ENCODE results near the gene CCNI2.

Gene CCNI2

DNA sequence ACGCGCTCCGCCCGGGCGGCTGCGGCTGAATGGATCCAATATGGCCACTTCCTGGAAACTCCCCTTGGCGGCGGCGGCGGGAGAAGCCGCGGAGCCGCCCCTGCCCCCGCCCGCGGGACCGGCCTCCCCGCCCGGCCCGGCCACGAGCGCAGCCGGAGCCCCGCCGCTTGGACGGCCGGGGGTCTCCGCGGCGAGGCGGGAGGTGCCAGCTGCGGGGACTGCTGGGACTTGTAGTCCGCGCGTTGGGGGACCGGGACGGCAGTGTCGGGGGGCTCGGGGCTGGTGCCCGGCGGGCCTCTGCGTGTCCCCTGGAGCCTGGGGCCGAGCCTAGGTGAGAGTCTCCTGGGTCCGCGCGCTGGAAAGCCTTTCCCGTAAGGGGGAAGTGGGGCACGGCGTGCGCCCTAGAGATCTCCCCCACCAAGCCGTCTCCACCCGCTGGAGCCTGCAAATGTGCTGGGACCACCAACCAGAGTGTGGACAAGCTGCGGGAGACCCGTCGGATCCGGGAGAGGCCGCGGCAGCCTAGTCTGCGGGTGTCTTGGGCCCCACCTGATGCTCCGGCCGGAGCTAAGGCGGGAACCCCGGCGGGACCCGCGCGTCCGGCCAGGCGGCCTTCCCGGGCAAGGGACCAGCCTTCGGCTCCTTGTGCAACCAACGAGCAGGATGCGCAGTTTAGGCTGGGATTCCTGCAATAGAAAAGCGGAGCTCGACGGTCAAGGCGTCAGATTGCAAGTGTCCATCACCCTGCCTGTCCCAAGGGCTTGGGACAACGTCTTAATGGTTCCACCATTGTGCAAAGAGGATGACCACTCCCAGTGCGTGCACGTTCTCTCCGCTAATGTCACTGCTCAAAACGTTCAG is 30.2 kb downstream of the CCNI2 start, which contains the start of gene SEPTIN8:
Gene SEPTIN8, minus strand, starts transcription at position 31 of the 861 bp plus-strand sequence. CDS start 102 bp downstream, outside the sequence.
- Mint-ChIP-seq H3K27ac (peak within 1 kb of the TSS; percentile 26), H3K4me1 (ENCODE audit: low read depth) (peaks cover 31% of the 10 kb centered on the region), H3K36me3 (ENCODE audit: low read depth) (no peaks in the 10 kb centered on the region), H3K9me3 (no peaks in the 10 kb centered on the region), H3K4me3 (peak within 1 kb of the TSS; percentile 81), H3K27me3 (ENCODE audit: low read depth) (peaks cover 56% of the 10 kb centered on the region)

DNA sequence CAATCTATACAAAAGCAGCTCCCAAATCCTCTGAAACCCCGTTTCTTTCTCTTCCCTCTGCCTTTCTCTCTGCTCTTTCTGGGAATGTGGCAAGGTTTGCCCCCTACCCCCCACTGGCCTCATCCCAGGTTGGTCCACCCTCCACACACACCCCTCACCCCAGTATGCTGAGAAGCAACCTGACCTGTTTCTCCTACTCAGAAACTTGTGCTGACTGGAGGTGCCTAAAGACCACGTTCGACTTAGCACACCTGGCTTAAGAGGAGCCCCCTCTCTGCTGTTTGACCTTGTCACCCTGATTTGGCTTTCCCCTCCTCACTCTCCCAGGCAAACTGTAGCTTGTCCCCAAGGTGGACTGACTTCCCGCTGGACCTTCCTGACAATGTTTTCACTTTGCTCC is 30.9 kb downstream of the CCNI2 start:
- Mint-ChIP-seq H3K4me3 (peak overlapping the region; percentile 81), H3K27me3 (ENCODE audit: low read depth) (peaks cover 59% of the 10 kb centered on the region), H3K36me3 (ENCODE audit: low read depth) (no peaks in the 10 kb centered on the region), H3K9me3 (no peaks in the 10 kb centered on the region), H3K27ac (peak overlapping the region; percentile 23), H3K4me1 (ENCODE audit: low read depth) (peaks cover 31% of the 10 kb centered on the region)

DNA sequence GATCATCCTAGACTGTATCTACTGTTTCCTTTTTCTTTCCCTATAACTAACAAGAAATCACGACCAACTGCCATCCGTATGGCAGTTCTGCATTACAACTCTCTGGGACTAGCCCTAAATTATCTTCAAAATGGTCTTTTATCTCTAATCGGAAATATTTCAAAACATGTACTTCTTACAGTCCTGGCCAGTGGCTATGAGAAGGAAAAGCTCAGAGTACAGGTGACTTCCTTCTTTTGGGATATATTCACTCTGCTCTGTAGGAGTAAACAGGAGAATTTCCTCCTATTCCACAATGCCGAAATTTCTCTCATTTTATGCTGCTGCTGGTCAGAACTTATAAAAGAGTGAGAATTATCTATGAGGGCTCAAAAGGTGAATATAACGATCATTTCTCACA is 31.6 kb downstream of the CCNI2 start:
- Mint-ChIP-seq H3K4me3 (peak overlapping the region; percentile 11), H3K4me1 (ENCODE audit: low read depth) (peaks cover 31% of the 10 kb centered on the region), H3K27me3 (ENCODE audit: low read depth) (peaks cover 59% of the 10 kb centered on the region), H3K36me3 (ENCODE audit: low read depth) (no peaks in the 10 kb centered on the region), H3K9me3 (no peaks in the 10 kb centered on the region), H3K27ac (no peak overlapping the region)

DNA sequence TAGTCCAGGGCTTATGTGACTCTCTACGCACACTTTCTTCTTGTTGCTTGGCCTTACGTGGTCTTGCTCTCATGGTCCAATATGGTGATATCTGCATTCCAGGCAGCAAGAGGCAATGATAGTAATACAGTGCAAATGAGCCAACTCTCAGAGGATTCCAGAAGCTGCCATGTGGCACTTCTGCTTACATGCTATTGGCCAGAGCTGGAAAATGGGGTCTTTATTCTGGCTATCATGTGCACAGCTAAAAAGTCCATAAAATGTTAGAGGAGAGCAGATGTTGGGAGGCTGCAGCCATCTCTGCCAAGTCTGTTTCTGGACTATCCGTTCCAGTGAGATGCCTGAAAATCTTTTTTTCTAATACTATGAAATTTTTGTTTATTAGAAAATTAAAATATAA is 32.7 kb downstream of the CCNI2 start:
- Mint-ChIP-seq H3K4me3 (no peak overlapping the region), H3K27ac (no peak overlapping the region), H3K4me1 (ENCODE audit: low read depth) (peaks cover 26% of the 10 kb centered on the region), H3K27me3 (ENCODE audit: low read depth) (peaks cover 59% of the 10 kb centered on the region), H3K9me3 (no peaks in the 10 kb centered on the region), H3K36me3 (ENCODE audit: low read depth) (no peaks in the 10 kb centered on the region)

DNA sequence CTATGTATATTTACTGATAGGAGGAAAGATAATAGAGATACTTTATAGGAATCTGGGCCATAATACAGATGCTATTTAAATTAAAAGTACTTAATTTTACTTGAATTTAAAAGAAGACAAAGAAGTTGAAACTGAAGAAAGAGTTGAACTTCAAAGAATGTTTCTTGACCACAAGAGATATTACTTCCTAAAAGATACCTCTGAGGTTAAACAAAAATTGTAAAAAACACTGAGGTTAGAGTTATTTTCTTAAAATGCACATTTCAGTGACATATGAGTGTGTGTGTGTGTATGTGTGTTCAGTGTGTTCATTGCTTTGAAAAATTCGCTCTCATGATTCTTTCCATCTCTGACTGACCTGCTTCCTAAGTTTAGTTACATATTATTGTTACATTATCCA is 33.4 kb downstream of the CCNI2 start:
- H3K4me1 Mint-ChIP-seq (ENCODE audit: low read depth), result peaks cover 24% of the 10 kb centered on the region
- H3K27ac Mint-ChIP-seq, result no peak overlapping the region
- no peaks in the 10 kb centered on the region for H3K36me3 Mint-ChIP-seq (ENCODE audit: low read depth)
- no peaks in the 10 kb centered on the region for H3K9me3 Mint-ChIP-seq
- no peak overlapping the region for H3K4me3 Mint-ChIP-seq
- H3K27me3 Mint-ChIP-seq (ENCODE audit: low read depth), result peaks cover 55% of the 10 kb centered on the region

DNA sequence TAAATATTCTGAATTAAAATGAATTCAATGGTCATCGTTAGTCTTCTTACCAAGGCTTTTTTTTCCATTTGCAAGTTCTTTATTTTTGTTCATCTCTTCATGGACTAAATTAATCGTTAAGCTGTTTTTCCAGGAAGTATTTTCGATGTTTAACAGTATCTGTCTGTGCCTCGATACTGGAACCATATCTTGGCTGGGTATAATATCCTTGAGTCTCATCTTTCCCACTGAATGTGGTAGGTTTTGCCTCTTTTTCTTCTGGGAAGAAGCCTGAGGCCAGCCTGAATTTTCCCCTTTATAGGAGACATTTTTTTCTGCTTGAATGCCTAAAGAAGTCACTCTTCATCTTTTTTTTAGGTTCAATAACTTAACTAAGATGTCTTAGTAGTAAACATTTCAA is 33.8 kb downstream of the CCNI2 start:
- H3K4me3 Mint-ChIP-seq, result no peak overlapping the region
- H3K4me1 Mint-ChIP-seq (ENCODE audit: low read depth), result peaks cover 24% of the 10 kb centered on the region

DNA sequence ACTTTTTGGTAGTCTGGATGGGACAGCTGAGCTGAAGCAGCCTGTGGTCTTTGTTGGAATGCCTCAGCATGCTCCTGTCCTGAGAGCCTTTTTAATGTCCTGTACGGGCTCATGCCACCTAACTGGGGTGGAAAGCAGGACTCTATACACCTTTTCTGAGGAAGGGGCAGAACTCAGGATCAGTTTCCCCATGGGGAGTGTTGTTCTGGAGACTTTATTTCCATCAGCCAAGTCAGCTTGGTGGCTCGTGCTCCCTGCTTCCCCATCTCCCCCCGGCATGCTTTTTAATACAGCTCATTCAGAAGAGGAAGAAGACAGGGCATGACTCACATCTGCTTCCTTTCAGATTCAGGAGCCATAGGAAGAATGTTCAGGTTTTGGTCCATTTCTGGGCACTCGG is 34.9 kb downstream of the CCNI2 start:
- Mint-ChIP-seq H3K27ac (no peak overlapping the region), H3K9me3 (no peaks in the 10 kb centered on the region), H3K36me3 (ENCODE audit: low read depth) (no peaks in the 10 kb centered on the region), H3K4me3 (no peak overlapping the region), H3K27me3 (ENCODE audit: low read depth) (peaks cover 55% of the 10 kb centered on the region), H3K4me1 (ENCODE audit: low read depth) (peaks cover 22% of the 10 kb centered on the region)

More for the DNA sequence above, 33.8 kb downstream of the CCNI2 start:
- Mint-ChIP-seq H3K36me3 (ENCODE audit: low read depth) (no peaks in the 10 kb centered on the region), H3K27me3 (ENCODE audit: low read depth) (peaks cover 52% of the 10 kb centered on the region), H3K27ac (no peak overlapping the region), H3K9me3 (no peaks in the 10 kb centered on the region)

DNA sequence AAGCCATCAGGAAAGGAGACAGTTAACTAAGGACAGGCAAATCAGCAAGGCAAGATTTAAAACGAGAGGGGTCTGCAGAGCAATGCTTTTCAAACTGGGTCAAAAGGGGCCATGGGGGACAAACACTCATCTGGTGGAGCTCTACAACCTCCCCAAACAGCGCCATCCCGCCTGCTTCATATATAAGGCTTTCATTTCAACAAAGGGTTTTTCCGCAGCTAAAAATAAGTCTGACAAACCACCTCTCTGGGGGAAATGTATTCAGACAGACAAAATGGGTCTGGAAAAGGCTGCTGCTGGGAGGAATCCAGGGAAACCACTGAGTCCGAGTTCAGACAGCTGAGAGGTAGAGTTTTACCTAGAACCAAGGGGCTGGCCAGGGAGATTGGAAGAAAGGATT is 38.1 kb downstream of the CCNI2 start:
- H3K27me3 Mint-ChIP-seq (ENCODE audit: low read depth), result peaks cover 32% of the 10 kb centered on the region
- no peak overlapping the region for H3K4me3 Mint-ChIP-seq
- no peak overlapping the region for H3K27ac Mint-ChIP-seq
- H3K4me1 Mint-ChIP-seq (ENCODE audit: low read depth), result peaks cover 8% of the 10 kb centered on the region
- H3K36me3 Mint-ChIP-seq (ENCODE audit: low read depth), result no peaks in the 10 kb centered on the region
- no peaks in the 10 kb centered on the region for H3K9me3 Mint-ChIP-seq

DNA sequence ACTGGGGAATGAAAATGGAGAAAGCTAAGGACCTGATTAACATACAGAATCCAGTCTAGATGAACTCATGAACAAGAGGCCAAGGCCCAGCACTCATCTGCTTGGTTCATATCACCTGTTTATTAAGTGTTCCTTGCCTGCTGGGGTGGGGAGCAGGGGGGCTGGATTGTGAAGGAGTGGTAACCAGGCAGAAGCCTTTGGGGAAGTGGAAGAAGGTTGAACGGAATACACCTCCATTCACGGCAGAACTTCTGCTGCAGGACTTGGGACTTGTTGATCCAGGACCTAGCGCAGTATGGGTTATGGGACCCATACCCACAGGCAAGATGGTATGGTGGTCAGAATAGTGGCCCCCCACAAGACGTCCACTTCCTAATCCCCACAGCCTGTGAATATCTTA is 38.6 kb downstream of the CCNI2 start:
- H3K4me3 Mint-ChIP-seq, result no peak overlapping the region
- H3K9me3 Mint-ChIP-seq, result no peaks in the 10 kb centered on the region
- no peaks in the 10 kb centered on the region for H3K36me3 Mint-ChIP-seq (ENCODE audit: low read depth)
- H3K27me3 Mint-ChIP-seq (ENCODE audit: low read depth), result peaks cover 30% of the 10 kb centered on the region
- H3K27ac Mint-ChIP-seq, result no peak overlapping the region
- peaks cover 6% of the 10 kb centered on the region for H3K4me1 Mint-ChIP-seq (ENCODE audit: low read depth)

DNA sequence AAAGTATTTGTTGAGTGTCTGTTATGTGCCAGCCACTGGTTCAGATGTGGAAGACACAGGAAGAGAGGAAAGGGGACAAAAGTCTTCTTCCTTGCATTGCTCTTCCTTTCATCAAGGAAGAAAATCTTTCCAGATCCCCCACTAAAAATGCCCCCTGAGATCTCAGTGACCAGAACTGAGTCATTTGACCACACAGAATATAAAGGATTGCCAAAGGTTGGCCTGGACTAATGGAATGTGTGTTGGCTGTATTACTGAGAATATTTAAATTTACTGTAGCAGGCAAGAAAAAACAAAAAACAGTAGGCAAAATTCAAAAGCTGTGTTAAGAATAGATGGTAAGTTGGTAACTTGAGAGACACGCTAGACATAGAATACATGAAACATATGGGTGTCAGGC is 39.9 kb downstream of the CCNI2 start:
- no peak overlapping the region for H3K27ac Mint-ChIP-seq
- peaks cover 23% of the 10 kb centered on the region for H3K27me3 Mint-ChIP-seq (ENCODE audit: low read depth)
- no peak overlapping the region for H3K4me3 Mint-ChIP-seq
- no peaks in the 10 kb centered on the region for H3K36me3 Mint-ChIP-seq (ENCODE audit: low read depth)
- H3K4me1 Mint-ChIP-seq (ENCODE audit: low read depth), result peaks cover 6% of the 10 kb centered on the region
- H3K9me3 Mint-ChIP-seq, result no peaks in the 10 kb centered on the region

DNA sequence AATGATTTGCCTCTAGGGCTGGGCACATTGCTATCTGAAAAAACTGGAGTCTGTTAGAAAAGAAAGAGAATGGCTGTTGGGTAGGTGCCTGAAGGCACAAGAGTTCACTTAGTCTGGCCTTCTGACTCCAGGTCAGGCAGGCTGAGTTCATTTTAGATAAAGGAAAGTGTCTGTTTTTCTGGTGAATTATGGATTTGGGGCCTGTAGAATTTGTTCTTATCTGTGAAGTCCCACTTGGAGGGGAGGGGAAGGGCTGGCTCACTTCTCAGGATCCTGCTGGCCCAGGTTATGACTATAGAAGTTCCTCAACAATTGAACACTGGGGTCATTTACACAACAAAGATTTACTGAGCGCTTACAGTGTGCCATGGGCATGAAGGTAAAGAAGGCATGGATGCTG is 41.3 kb downstream of the CCNI2 start:
- peaks cover 7% of the 10 kb centered on the region for H3K4me1 Mint-ChIP-seq (ENCODE audit: low read depth)
- no peak overlapping the region for H3K27ac Mint-ChIP-seq
- H3K27me3 Mint-ChIP-seq (ENCODE audit: low read depth), result peaks cover 24% of the 10 kb centered on the region
- no peaks in the 10 kb centered on the region for H3K36me3 Mint-ChIP-seq (ENCODE audit: low read depth)
- H3K9me3 Mint-ChIP-seq, result no peaks in the 10 kb centered on the region
- no peak overlapping the region for H3K4me3 Mint-ChIP-seq

DNA sequence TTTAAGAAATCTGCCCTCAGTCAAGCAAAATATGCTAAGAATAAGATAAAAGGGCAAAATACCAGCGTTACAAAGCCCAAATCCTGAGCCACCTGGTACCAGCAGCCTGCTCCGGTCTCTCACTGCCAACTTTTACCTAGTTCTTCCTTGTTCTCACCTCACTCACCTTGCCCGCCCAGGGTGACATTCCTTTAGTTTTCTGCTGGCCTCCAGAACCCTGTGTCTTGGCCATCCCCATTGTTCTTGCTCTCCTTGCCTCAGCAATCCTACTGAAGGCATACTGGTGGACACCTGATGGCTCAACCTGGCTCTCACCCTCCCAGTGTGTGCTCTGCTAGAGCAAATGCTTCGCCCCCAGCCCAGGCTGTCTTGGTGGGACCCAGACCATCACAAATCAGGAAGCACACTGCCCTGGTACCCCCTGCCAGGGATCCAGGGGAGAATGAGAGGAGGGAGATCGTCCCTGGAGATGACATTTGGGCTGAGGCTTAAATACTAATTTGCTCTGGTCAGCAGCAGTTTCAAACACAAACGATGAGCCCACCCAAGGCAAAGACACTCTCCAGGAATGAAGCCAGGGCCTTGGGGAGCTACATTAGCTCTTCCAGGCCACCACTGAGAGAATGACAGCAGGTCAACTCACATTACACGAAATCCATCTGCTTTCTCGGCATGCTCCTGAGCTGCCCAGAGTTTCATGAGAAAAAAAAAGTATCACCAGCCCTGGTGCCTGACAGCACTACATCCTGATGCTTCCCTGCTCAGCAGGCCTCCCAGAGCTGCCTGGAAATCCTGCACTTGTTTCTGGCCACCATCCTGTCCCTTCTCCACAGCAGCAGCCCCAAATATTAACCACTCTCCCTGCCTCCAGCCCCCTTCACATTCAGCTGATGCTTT is 42.0 kb downstream of the CCNI2 start:
- Mint-ChIP-seq H3K27me3 (ENCODE audit: low read depth) (peaks cover 26% of the 10 kb centered on the region), H3K36me3 (ENCODE audit: low read depth) (no peaks in the 10 kb centered on the region), H3K9me3 (no peaks in the 10 kb centered on the region), H3K4me1 (ENCODE audit: low read depth) (peaks cover 7% of the 10 kb centered on the region), H3K27ac (no peak overlapping the region), H3K4me3 (no peak overlapping the region)

DNA sequence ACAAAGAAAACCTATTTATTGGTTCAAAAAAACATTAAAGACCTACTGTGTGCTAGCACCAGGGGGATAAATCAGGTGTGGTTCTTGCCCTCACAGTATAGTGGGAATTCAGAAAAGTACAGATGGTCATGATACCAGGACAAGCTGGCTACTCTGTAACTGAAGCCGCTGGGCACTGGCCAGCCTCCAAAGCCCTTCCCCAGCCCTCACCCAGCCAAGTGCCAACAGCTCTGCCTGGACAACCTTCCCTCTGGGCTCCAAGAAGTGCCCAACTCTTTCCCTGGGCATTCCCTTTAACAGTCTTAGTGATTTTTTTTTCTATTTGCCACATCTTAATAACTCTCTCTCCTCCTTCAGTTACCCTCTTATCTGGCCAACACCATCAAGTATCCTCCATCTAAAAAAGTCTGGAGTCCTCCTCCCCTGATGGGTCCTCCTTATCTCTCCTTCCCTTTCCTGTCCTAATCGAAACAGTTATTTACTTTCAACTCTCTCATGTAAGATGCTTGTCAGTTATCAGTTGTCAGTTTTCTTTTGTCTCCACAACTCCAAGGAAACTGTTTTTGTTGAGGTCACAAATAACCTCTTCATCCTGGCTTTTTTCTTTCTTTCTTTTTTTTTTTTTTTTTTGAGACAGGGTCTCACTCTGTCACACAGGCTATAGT is 43.1 kb downstream of the CCNI2 start:
- H3K4me1 Mint-ChIP-seq (ENCODE audit: low read depth), result peaks cover 4% of the 10 kb centered on the region
- peaks cover 24% of the 10 kb centered on the region for H3K27me3 Mint-ChIP-seq (ENCODE audit: low read depth)
- H3K9me3 Mint-ChIP-seq, result no peaks in the 10 kb centered on the region
- no peak overlapping the region for H3K27ac Mint-ChIP-seq
- H3K4me3 Mint-ChIP-seq, result no peak overlapping the region
- H3K36me3 Mint-ChIP-seq (ENCODE audit: low read depth), result no peaks in the 10 kb centered on the region

DNA sequence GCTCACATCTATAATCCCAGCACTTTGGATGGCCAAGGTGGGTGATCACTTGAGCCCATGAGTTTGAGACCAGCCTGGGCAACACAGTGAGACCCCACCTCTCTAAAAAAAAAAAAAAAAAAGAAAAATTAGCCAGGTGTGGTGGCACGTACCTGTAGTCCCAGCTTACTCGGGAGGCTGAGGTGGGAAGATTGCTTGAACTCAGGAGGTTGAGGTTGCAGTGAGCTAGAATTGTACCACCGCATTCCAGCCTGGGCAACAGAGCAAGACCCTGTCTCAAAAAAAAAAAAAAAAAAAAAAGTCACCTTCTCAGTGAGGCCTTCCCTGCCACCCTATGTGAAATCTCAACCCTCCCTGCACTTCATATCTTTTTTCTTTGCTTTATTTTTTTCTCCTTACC is 43.8 kb downstream of the CCNI2 start:
- Mint-ChIP-seq H3K27me3 (ENCODE audit: low read depth) (peaks cover 24% of the 10 kb centered on the region), H3K9me3 (no peaks in the 10 kb centered on the region), H3K27ac (no peak overlapping the region), H3K4me3 (no peak overlapping the region), H3K36me3 (ENCODE audit: low read depth) (no peaks in the 10 kb centered on the region), H3K4me1 (ENCODE audit: low read depth) (peaks cover 4% of the 10 kb centered on the region)
